ENCODE data around the gene ZBTB17. TPM values are rescaled to one million over a fixed set of nuclear protein-coding genes. Genes with fewer than 3 reads are reported as not detected.

ZBTB17 gene
- total and polyA plus RNA-seq, 2 of the 8 experiments (the other 6 are each of a cell fraction or from before 2014, with no cell fraction given), result 24.7 to 36.2 TPM

DNA sequence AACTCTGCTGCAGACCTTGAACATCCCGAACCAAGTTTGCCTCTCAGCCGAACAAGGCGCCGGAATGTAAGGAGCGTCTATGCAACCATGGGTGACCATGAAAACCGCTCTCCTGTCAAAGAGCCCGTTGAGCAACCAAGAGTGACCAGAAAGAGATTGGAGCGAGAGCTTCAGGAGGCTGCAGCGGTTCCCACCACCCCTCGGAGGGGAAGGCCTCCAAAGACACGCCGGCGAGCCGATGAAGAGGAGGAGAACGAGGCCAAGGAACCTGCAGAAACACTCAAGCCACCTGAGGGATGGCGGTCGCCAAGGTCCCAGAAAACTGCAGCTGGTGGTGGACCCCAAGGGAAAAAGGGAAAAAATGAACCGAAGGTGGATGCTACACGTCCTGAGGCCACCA, 44.0 kb downstream of the ZBTB17 start:
- H3K27me3 ChIP-seq (replicated peaks in 1 of 4; ENCODE audit: control insufficient read depth in 3 of 4, extremely low read depth in 1 of 4, insufficient read depth in 3 of 4, low read length in 3 of 4), result no peaks in the 10 kb centered on the region; a peak in 1 of 7 replicates
- H2BK120ac ChIP-seq (replicated peaks; ENCODE audit: low read depth, low read length), result no peak overlapping the region
- H3K18ac ChIP-seq (ENCODE audit: extremely low read depth, low read length), result no peak overlapping the region
- no peak overlapping the region for H2BK15ac ChIP-seq (ENCODE audit: low read length)
- ChIA-PET POLR2A (ENCODE audit: partially characterized antibody) (interaction anchor here (1.0 kb wide), 1 partner anchor 166 kb away, joined by 3 read pairs; no protein-coding TSS in a partner anchor), CTCF (ENCODE audit: partially characterized antibody) (interaction anchor here (1.2 to 1.3 kb wide), 2 partner anchors 9 to 37 kb away, joined by 3 read pairs; no protein-coding TSS in a partner anchor)
- no peak overlapping the region for H2AK5ac ChIP-seq (ENCODE audit: low read depth, low read length)
- FAIRE-seq (no peak), DNase-seq (ENCODE audit: low read depth in 1 of 2, low spot score in 2 of 2) (no peak)
- no peak overlapping the region for H3K27ac ChIP-seq (ENCODE audit: low read depth, low read length)
- no peak overlapping the region for H2BK12ac ChIP-seq (ENCODE audit: low read depth, low read length)
- H3K56ac ChIP-seq (replicated peaks; ENCODE audit: insufficient read length, low read depth, low read length), result no peak overlapping the region
- H3K14ac ChIP-seq (ENCODE audit: insufficient read length), result no peak overlapping the region
- no peak overlapping the region for H2AFZ ChIP-seq (ENCODE audit: low read length)
- no peak overlapping the region for H4K5ac ChIP-seq (ENCODE audit: insufficient read length, low read depth, low read length)
- no peaks in the 10 kb centered on the region for H3K9me3 ChIP-seq (ENCODE audit: insufficient read depth in 2 of 2, low read depth in 1 of 2, low read length in 1 of 2)
- H4K91ac ChIP-seq (replicated peaks; ENCODE audit: insufficient read length, low read length), result no peak overlapping the region
- no peak overlapping the region for H3K4me3 ChIP-seq (ENCODE audit: extremely low read depth in 1 of 4, insufficient read depth in 2 of 4, low read depth in 3 of 4, low read length in 4 of 4)
- no peaks in the 10 kb centered on the region for H3K4me1 ChIP-seq (replicated peaks in 1 of 4; ENCODE audit: control insufficient read depth in 3 of 4, insufficient read depth in 4 of 4, low read length in 3 of 4)
- no peak overlapping the region for H3K4ac ChIP-seq (replicated peaks; ENCODE audit: insufficient read length, low read depth, low read length)
- no peaks in the 10 kb centered on the region for H3K79me2 ChIP-seq (ENCODE audit: control insufficient read depth in 1 of 2, insufficient read depth in 2 of 2, low read length in 2 of 2)
- H2BK20ac ChIP-seq (ENCODE audit: low read length), result no peak overlapping the region
- H3K9ac ChIP-seq (replicated peaks in 1 of 4; ENCODE audit: extremely low read depth in 1 of 4, low read depth in 3 of 4, low read length in 3 of 4), result no peak overlapping the region
- H3K23ac ChIP-seq (ENCODE audit: insufficient read length), result no peak overlapping the region
- peaks cover 35 to 81% (median 53%) of the 10 kb centered on the region in 4 experiments for H3K36me3 ChIP-seq (ENCODE audit: control insufficient read depth in 2 of 4, insufficient read depth in 4 of 4, low read length in 3 of 4)
- WGBS, 2 experiments (ENCODE audit: extremely low coverage in 1 of 2, insufficient coverage in 1 of 2, insufficient read length in 1 of 2, insufficient replicate concordance in 2 of 2, low coverage in 1 of 2, low lambda C conversion rate in 2 of 2, missing lambda C conversion rate in 1 of 2), result 96% methylated on average over 19 of the region's 19 CpGs; no CpG with 5 or more reads in 1 of the 2 experiments
- no peaks in the 10 kb centered on the region for H3K23me2 ChIP-seq (ENCODE audit: low read depth, low read length)
- H4K8ac ChIP-seq (ENCODE audit: extremely low read depth, insufficient read depth, low read length), result no peak overlapping the region
- peaks cover 4 to 5% of the 10 kb centered on the region in 2 experiments for H4K20me1 ChIP-seq (replicated peaks in 1 of 2; ENCODE audit: control insufficient read depth in 1 of 2, insufficient read depth in 2 of 2, low read length in 2 of 2)
- no peaks in the 10 kb centered on the region; the same call in 1 of the 2 replicates for H3K79me1 ChIP-seq (ENCODE audit: low read depth, low read length)
- H3K4me2 ChIP-seq (ENCODE audit: insufficient read depth in 1 of 2, low read depth in 2 of 2, low read length in 2 of 2), result no peak overlapping the region
- H2BK5ac ChIP-seq (ENCODE audit: low read depth, low read length), result no peak overlapping the region
- TF ChIP-seq, protein P1, sequence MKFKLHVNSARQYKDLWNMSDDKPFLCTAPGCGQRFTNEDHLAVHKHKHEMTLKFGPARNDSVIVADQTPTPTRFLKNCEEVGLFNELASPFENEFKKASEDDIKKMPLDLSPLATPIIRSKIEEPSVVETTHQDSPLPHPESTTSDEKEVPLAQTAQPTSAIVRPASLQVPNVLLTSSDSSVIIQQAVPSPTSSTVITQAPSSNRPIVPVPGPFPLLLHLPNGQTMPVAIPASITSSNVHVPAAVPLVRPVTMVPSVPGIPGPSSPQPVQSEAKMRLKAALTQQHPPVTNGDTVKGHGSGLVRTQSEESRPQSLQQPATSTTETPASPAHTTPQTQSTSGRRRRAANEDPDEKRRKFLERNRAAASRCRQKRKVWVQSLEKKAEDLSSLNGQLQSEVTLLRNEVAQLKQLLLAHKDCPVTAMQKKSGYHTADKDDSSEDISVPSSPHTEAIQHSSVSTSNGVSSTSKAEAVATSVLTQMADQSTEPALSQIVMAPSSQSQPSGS (IDR thresholded peaks at IDR 0.05; ENCODE audit: low read length), result no peak
- TF ChIP-seq CBX8 (IDR thresholded peaks at IDR 0.05; ENCODE audit: borderline replicate concordance, low read depth, low read length) (no peak), HDAC2 (IDR thresholded peaks at IDR 0.05; ENCODE audit: borderline replicate concordance in 1 of 2, low read depth in 2 of 2, low read length in 2 of 2) (no peak), TBP (IDR thresholded peaks at IDR 0.05; ENCODE audit: low read depth, low read length) (no peak), TAF7 (optimal IDR thresholded peaks at IDR 0.05; ENCODE audit: borderline replicate concordance, low read depth, low read length) (no peak), POLR2A (IDR thresholded peaks at IDR 0.05; ENCODE audit: control extremely low read depth in 1 of 2, low read depth in 2 of 2, low read length in 2 of 2) (no peak), CREB1 (IDR thresholded peaks at IDR 0.05) (no peak), SUZ12 (IDR thresholded peaks at IDR 0.05; ENCODE audit: low read length) (no peak), RBBP5 (IDR thresholded peaks at IDR 0.05; ENCODE audit: borderline replicate concordance, low read depth, low read length) (no peak), RXRA (IDR thresholded peaks at IDR 0.05; ENCODE audit: insufficient read depth, low read depth, low read length) (no peak)

All from H1 (cell line).